HepG2 (cell line): ENCODE results near the gene C14orf180. TPM values are rescaled to one million over a fixed set of nuclear protein-coding genes. Genes with fewer than 3 reads are reported as not detected.

Source experiments
- ATAC-seq: fragments of 200-7000 bp; cut with Tn5 transposase; 3 replicates; pipeline ENCODE4 v1.9.1; 2020; ENCODE audit warnings: mild to moderate bottlenecking, moderate library complexity
- Bru-seq: library from RNA; stranded (reverse); fragments of 400-500 nt; gene quantifications from one replicate; lab custom pipeline; 2021; lab: Mats Ljungman, UMichigan
- BruChase-seq, 2 experiments: library from RNA; stranded (reverse); fragments of 400-500 nt; gene quantifications; one replicate each; lab custom pipeline; 2021; lab: Mats Ljungman, UMichigan
- BruUV-seq: library from RNA; stranded (reverse); fragments of 400-500 nt; replicated peaks from 2 replicates; lab custom pipeline; 2021; lab: Mats Ljungman, UMichigan
- CTCF ChIA-PET: fragments of 300-600 bp; formaldehyde crosslinking; extraction: SDS; loops from one replicate; lab custom pipeline; 2021; ENCODE audit warnings: low total read pairs, inconsistent platforms, low intra/inter-chr PET ratio; lab: Yijun Ruan, JAX
- POLR2A ChIA-PET: fragments of 350-600 bp; sonication (Branson Sonifier 250); formaldehyde crosslinking; loops from one replicate; lab custom pipeline; 2020; ENCODE audit warnings: antibody characterized with exemption, inconsistent platforms; lab: Yijun Ruan, JAX
- DNase-seq: peaks from one replicate; pipeline ENCODE4 v3.0.0-alpha.2; 2015; ENCODE audit warnings: low spot score
- FAIRE-seq: peaks from 3 replicates; lab custom pipeline; 2011; peaks lifted over from hg19 to GRCh38; lab: Jason Lieb, UNC
- H2AFZ ChIP-seq: one replicate; pipeline ENCODE4 v1.6.1; 2011; ENCODE audit warnings: low read length, inconsistent platforms
- H3K27ac ChIP-seq: fragments of 300-600 bp; 3 replicates; pipeline ENCODE4 v1.8.0; 2011; ENCODE audit warnings: mixed run types, mild to moderate bottlenecking, mixed read lengths, low read length, inconsistent platforms; ENCODE audit not compliant: insufficient read depth; ENCODE audit errors: extremely low read length
- H3K27me3 ChIP-seq, 2 experiments: fragments of 200-600 bp in 1 of 2; 2 replicates in 1 of 2; 3 replicates in 1 of 2; pipeline versions ENCODE4 v1.6.0 to v1.8.0; 2011; ENCODE audit warnings: low read length in 2 of 2, mild to moderate bottlenecking in 2 of 2, moderate library complexity in 2 of 2, inconsistent platforms in 1 of 2; ENCODE audit not compliant: insufficient read depth in 2 of 2, control insufficient read depth in 1 of 2
- H3K36me3 ChIP-seq, 2 experiments: fragments of 200-600 bp in 1 of 2; replicated peaks in 1 of 2; 2 replicates in 1 of 2; 3 replicates in 1 of 2; pipeline versions ENCODE4 v1.5.1 to v1.8.0; 2011; ENCODE audit warnings: low read length in 2 of 2, inconsistent platforms in 1 of 2; ENCODE audit not compliant: insufficient read depth in 2 of 2, control insufficient read depth in 1 of 2
- H3K4me1 ChIP-seq: 2 replicates; pipeline ENCODE4 v1.5.1; 2012; ENCODE audit warnings: low read length, inconsistent platforms; ENCODE audit not compliant: insufficient read depth
- H3K4me2 ChIP-seq: 2 replicates; pipeline ENCODE4 v1.6.0; 2011; ENCODE audit warnings: low read depth, low read length, inconsistent platforms
- H3K4me3 ChIP-seq, 3 experiments: fragments of 200-600 bp in 1 of 3; sonication (generic), shearing (Covaris generic) in 1 of 3; replicated peaks in 1 of 3; 2 replicates each; pipeline ENCODE4 v1.5.1; 2011 to 2016; ENCODE audit warnings: low read length in 3 of 3, inconsistent platforms in 2 of 3, low read depth in 2 of 3, mild to moderate bottlenecking in 2 of 3, control low read depth in 1 of 3, mixed read lengths in 1 of 3; ENCODE audit not compliant: insufficient read depth in 1 of 3
- H3K79me2 ChIP-seq: one replicate; pipeline ENCODE4 v1.6.1; 2011; ENCODE audit warnings: low read length, inconsistent platforms; ENCODE audit not compliant: insufficient read depth
- H3K9ac ChIP-seq: 2 replicates; pipeline ENCODE4 v1.6.0; 2011; ENCODE audit warnings: mild to moderate bottlenecking, low read depth, low read length, inconsistent platforms; ENCODE audit not compliant: insufficient read depth
- H3K9me3 ChIP-seq: 2 replicates; pipeline ENCODE4 v1.5.1; 2012; ENCODE audit warnings: mild to moderate bottlenecking, low read length
- H4K20me1 ChIP-seq: 2 replicates; pipeline ENCODE4 v1.6.0; 2011; ENCODE audit warnings: inconsistent platforms, mild to moderate bottlenecking, low read length, moderate library complexity; ENCODE audit not compliant: insufficient read depth
- CCAR2 ChIP-seq: fragments of 200-400 bp; formaldehyde crosslinking; optimal IDR thresholded peaks from 2 replicates; pipeline ENCODE3; 2018; ENCODE audit warnings: low read depth, mild to moderate bottlenecking, low read length, moderate library complexity
- KDM5A ChIP-seq: fragments of 200-600 bp; sonication (generic); IDR thresholded peaks from 2 replicates; pipeline ENCODE4 v1.7.0; 2018; ENCODE audit warnings: antibody characterized with exemption, mild to moderate bottlenecking, low read length, borderline replicate concordance
- KLF16 ChIP-seq, 2 experiments: sonication (generic) in 1 of 2; formaldehyde crosslinking in 1 of 2; IDR thresholded peaks; 2 replicates each; pipeline versions ENCODE4 v1.6.1 to v1.8.0; 2016 to 2023; ENCODE audit warnings: missing genetic modification reagents in 2 of 2, missing compliant biosample characterization in 1 of 2
- MXD4 ChIP-seq: IDR thresholded peaks from 2 replicates; pipeline ENCODE4 v1.6.1; 2016; ENCODE audit warnings: mild to moderate bottlenecking, missing biosample characterization, missing genetic modification reagents
- PHF20 ChIP-seq: sonication (generic); formaldehyde crosslinking; IDR thresholded peaks from 2 replicates; pipeline ENCODE4 v1.5.0; 2020; ENCODE audit warnings: mild to moderate bottlenecking, missing genetic modification reagents
- PHF5A ChIP-seq: IDR thresholded peaks from one replicate; pipeline ENCODE4 v1.6.1; 2018; ENCODE audit warnings: low read depth, missing genetic modification reagents; ENCODE audit not compliant: unreplicated experiment
- SMAD9 ChIP-seq: sonication (generic); formaldehyde crosslinking; IDR thresholded peaks from 2 replicates; pipeline ENCODE4 v1.5.1; 2020; ENCODE audit warnings: mild to moderate bottlenecking, missing genetic modification reagents
- SMYD3 ChIP-seq: sonication (generic); formaldehyde crosslinking; IDR thresholded peaks from 2 replicates; pipeline ENCODE4 v1.8.1; 2023; ENCODE audit warnings: mild to moderate bottlenecking, missing genetic modification reagents
- ZNF225 ChIP-seq: sonication (generic); formaldehyde crosslinking; IDR thresholded peaks from 2 replicates; pipeline ENCODE4 v1.4.0; 2020; ENCODE audit warnings: mild to moderate bottlenecking, missing genetic modification reagents
- ZNF274 ChIP-seq: sonication (generic); formaldehyde crosslinking; IDR thresholded peaks from 2 replicates; pipeline ENCODE4 v1.5.1; 2020; ENCODE audit warnings: mild to moderate bottlenecking, missing genetic modification reagents
- ZNF30 ChIP-seq: sonication (generic); formaldehyde crosslinking; IDR thresholded peaks from 2 replicates; pipeline ENCODE4 v1.5.0; 2020; ENCODE audit warnings: mild to moderate bottlenecking, missing genetic modification reagents
- ZNF619 ChIP-seq: sonication (generic); formaldehyde crosslinking; IDR thresholded peaks from 2 replicates; pipeline ENCODE4 v1.4.0; 2020; ENCODE audit warnings: mild to moderate bottlenecking, missing genetic modification reagents
- WGBS: methylation state at CpG from one replicate; pipeline ENCODE4 v1.1.6; 2017; ENCODE audit warnings: low lambda C conversion rate; 5-methylcytosine and 5-hydroxymethylcytosine counted together
- in situ Hi-C: cut with HindIII; loops from 2 replicates; pipeline ENCODE4 v1.10.0; 2017; ENCODE audit warnings: low pct_unique_long_range_greater_than_20kb; ENCODE audit not compliant: extremely low pct_ligation_motif_present
- intact Hi-C: fragments of 100-400 bp; cut with micrococcal nuclease; formaldehyde crosslinking; loops from one replicate; pipeline ENCODE4 v1.10.0; 2022; ENCODE audit not compliant: unreplicated experiment
- long read RNA-seq, 2 experiments: library from RNA in 1 of 2; library from polyadenylated mRNA in 1 of 2; stranded (forward) in 1 of 2; unstranded in 1 of 2; transcript quantifications; one replicate each; pipeline ENCODE4 v2.0.0, GENCODE V29; 2019 to 2022
- polyA minus RNA-seq, 3 experiments: library from RNA; depleted of rRNA, polyadenylated mRNA; stranded (reverse); fragments of >200 nt; gene quantifications; 2 replicates each; pipeline ENCODE4 v1.2.3, GENCODE V29; 2011; ENCODE audit warnings: low replicate concordance in 1 of 3
- polyA plus RNA-seq, 8 experiments: library from polyadenylated mRNA; depleted of rRNA in 3 of 8; stranded (reverse) in 7 of 8; unstranded in 1 of 8; fragments of >200 nt; fragmentation: Illumina TruSeq in 4 of 8; extraction: Trizol in 4 of 8; gene quantifications; 2 replicates each; pipeline versions ENCODE4 v1.2.1 to v1.2.3, GENCODE V29; 2011 to 2016; ENCODE audit warnings: low read depth in 4 of 8, missing spikeins in 1 of 8, mixed read lengths in 1 of 8; ENCODE audit not compliant: insufficient read depth in 1 of 8
- total RNA-seq, 5 experiments: library from RNA; depleted of rRNA; stranded (reverse); fragments of >200 nt; fragmentation: Illumina TruSeq; extraction: Trizol; gene quantifications; 2 replicates each; pipeline ENCODE4 v1.2.3, GENCODE V29; 2016; ENCODE audit warnings: low read depth in 1 of 5
- TF ChIP-seq, protein P1 (sequence below): sonication (generic); formaldehyde crosslinking; IDR thresholded peaks from 2 replicates; pipeline ENCODE4 v1.4.0; 2020; ENCODE audit warnings: missing genetic modification reagents, borderline replicate concordance
- TF ChIP-seq, protein P2 (sequence below): sonication (generic); formaldehyde crosslinking; IDR thresholded peaks from 2 replicates; pipeline ENCODE4 v1.4.0; 2020; ENCODE audit warnings: mild to moderate bottlenecking, missing genetic modification reagents

Gene C14orf180
- total RNA-seq (2016; rRNA removed; fragmentation: Illumina TruSeq; extraction: Trizol) (not detected in 2 replicates), polyA plus RNA-seq (2011; rRNA removed) (not detected in 2 replicates), polyA minus RNA-seq (2011; rRNA and poly(A)+ RNA removed; ENCODE audit: low replicate concordance) (not detected in 2 replicates), Bru-seq, nascent RNA (not detected), BruChase-seq, experiment 1, labeled RNA remaining after a 6-hour chase (not detected), BruChase-seq, experiment 2, labeled RNA remaining after a 2-hour chase (not detected)
- total RNA-seq (2016; cell fraction: cytosol; rRNA removed; fragmentation: Illumina TruSeq; extraction: Trizol; ENCODE audit: low read depth), result not detected in 2 replicates
- total RNA-seq (2016; cell fraction: insoluble cytoplasmic fraction; rRNA removed; fragmentation: Illumina TruSeq; extraction: Trizol), result not detected in 2 replicates
- total RNA-seq (2016; cell fraction: membrane; rRNA removed; fragmentation: Illumina TruSeq; extraction: Trizol), result not detected in 2 replicates
- total RNA-seq (2016; cell fraction: nucleus; rRNA removed; fragmentation: Illumina TruSeq; extraction: Trizol), result not detected in 2 replicates
- not detected in 2 replicates for polyA plus RNA-seq (2011; cell fraction: cytosol; rRNA removed)
- not detected in 2 replicates for polyA plus RNA-seq (2011; cell fraction: nucleus; rRNA removed)
- polyA plus RNA-seq (2012), result not detected in 2 replicates
- polyA plus RNA-seq (2016; cell fraction: cytosol; fragmentation: Illumina TruSeq; extraction: Trizol; ENCODE audit: low read depth), result not detected in 2 replicates
- not detected in 2 replicates for polyA plus RNA-seq (2016; cell fraction: insoluble cytoplasmic fraction; fragmentation: Illumina TruSeq; extraction: Trizol; ENCODE audit: low read depth)
- not detected in 2 replicates for polyA plus RNA-seq (2016; cell fraction: membrane; fragmentation: Illumina TruSeq; extraction: Trizol; ENCODE audit: low read depth)
- polyA plus RNA-seq (2016; cell fraction: nucleus; fragmentation: Illumina TruSeq; extraction: Trizol; ENCODE audit: insufficient read depth, low read depth), result not detected in 2 replicates
- not detected in 2 replicates for polyA minus RNA-seq (2011; cell fraction: cytosol; rRNA and poly(A)+ RNA removed)
- polyA minus RNA-seq (2011; cell fraction: nucleus; rRNA and poly(A)+ RNA removed), result not detected in 2 replicates
- long read RNA-seq, experiment 1, result 0 reads
- long read RNA-seq, experiment 2, result 0 reads

DNA sequence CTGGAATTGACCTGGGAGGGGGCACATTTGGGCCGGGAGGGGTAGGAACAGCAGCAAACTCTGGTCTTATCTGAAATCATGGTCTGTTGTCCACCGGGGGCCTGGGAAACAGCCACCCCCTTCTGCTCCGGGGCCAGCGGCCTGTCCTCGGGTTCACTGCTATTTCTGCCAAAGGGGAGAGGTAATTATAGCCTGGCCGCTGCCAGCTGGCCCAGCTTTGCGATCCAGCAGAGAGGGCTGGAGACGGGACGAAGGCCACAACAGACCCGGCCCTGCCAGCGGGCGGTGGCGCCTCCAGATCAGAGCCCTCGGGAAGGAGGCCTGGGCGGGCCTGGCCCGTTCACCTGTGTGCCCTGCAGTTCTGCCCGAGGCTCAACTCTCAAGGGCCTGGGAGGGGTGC is at the start of gene C14orf180:
Gene C14orf180 (plus strand): TSS at position 258 of the 400 bp plus-strand sequence. CDS start 6,667 bp downstream, outside the sequence.
- Histone ChIP-seq H3K9ac (no peak within 1 kb of the TSS), H3K27ac (no peak within 1 kb of the TSS), H3K4me2 (no peak within 1 kb of the TSS), H3K4me3 (no peak within 1 kb of the TSS), H3K4me1 (peaks cover 21% of the 10 kb centered on the region), H2AFZ (no peak within 1 kb of the TSS), H4K20me1 (no peaks in the 10 kb centered on the region), H3K36me3 (no peaks in the 10 kb centered on the region), H3K9me3 (no peaks in the 10 kb centered on the region), H3K27me3 (peaks cover 21 to 74% of the 10 kb centered on the region in 2 experiments), H3K79me2 (no peaks in the 10 kb centered on the region)
- intact Hi-C loops (no loop called here), in situ Hi-C loops (no loop called here)
- DNase-seq (no peak), FAIRE-seq (no peak), ATAC-seq (no peak)
- POLR2A ChIA-PET, result no interaction called here
- BruUV-seq, result no TSS peak
- CTCF ChIA-PET, result no interaction called here
- WGBS, result 33% methylated on average over 3 of the region's 17 CpGs
- no peak for TF ChIP-seq ZNF30 (CRISPR knock-in tag)
- no peak for TF ChIP-seq ZNF619
- TF ChIP-seq, protein P1, sequence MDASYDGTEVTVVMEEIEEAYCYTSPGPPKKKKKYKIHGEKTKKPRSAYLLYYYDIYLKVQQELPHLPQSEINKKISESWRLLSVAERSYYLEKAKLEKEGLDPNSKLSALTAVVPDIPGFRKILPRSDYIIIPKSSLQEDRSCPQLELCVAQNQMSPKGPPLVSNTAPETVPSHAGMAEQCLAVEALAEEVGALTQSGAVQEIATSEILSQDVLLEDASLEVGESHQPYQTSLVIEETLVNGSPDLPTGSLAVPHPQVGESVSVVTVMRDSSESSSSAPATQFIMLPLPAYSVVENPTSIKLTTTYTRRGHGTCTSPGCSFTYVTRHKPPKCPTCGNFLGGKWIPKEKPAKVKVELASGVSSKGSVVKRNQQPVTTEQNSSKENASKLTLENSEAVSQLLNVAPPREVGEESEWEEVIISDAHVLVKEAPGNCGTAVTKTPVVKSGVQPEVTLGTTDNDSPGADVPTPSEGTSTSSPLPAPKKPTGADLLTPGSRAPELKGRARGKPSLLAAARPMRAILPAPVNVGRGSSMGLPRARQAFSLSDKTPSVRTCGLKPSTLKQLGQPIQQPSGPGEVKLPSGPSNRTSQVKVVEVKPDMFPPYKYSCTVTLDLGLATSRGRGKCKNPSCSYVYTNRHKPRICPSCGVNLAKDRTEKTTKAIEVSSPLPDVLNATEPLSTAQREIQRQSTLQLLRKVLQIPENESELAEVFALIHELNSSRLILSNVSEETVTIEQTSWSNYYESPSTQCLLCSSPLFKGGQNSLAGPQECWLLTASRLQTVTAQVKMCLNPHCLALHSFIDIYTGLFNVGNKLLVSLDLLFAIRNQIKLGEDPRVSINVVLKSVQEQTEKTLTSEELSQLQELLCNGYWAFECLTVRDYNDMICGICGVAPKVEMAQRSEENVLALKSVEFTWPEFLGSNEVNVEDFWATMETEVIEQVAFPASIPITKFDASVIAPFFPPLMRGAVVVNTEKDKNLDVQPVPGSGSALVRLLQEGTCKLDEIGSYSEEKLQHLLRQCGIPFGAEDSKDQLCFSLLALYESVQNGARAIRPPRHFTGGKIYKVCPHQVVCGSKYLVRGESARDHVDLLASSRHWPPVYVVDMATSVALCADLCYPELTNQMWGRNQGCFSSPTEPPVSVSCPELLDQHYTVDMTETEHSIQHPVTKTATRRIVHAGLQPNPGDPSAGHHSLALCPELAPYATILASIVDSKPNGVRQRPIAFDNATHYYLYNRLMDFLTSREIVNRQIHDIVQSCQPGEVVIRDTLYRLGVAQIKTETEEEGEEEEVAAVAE (CRISPR knock-in tag), result no peak
- no peak for TF ChIP-seq MXD4 (CRISPR knock-in tag)
- no peak for TF ChIP-seq SMAD9 (CRISPR knock-in tag)
- no peak for TF ChIP-seq KLF16 (CRISPR knock-in tag; IDR thresholded peaks at IDR 0.05)
- no peak for TF ChIP-seq ZNF225 (CRISPR knock-in tag)
- TF ChIP-seq KDM5A, result no peak
- no peak for TF ChIP-seq PHF20 (CRISPR knock-in tag)
- TF ChIP-seq ZNF274 (CRISPR knock-in tag), result no peak
- no peak for TF ChIP-seq PHF5A (CRISPR knock-in tag)
- no peak for TF ChIP-seq CCAR2
- no peak for TF ChIP-seq SMYD3
- TF ChIP-seq, protein P2, sequence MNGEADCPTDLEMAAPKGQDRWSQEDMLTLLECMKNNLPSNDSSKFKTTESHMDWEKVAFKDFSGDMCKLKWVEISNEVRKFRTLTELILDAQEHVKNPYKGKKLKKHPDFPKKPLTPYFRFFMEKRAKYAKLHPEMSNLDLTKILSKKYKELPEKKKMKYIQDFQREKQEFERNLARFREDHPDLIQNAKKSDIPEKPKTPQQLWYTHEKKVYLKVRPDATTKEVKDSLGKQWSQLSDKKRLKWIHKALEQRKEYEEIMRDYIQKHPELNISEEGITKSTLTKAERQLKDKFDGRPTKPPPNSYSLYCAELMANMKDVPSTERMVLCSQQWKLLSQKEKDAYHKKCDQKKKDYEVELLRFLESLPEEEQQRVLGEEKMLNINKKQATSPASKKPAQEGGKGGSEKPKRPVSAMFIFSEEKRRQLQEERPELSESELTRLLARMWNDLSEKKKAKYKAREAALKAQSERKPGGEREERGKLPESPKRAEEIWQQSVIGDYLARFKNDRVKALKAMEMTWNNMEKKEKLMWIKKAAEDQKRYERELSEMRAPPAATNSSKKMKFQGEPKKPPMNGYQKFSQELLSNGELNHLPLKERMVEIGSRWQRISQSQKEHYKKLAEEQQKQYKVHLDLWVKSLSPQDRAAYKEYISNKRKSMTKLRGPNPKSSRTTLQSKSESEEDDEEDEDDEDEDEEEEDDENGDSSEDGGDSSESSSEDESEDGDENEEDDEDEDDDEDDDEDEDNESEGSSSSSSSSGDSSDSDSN, result no peak
